GM12874 (cell line): ENCODE results near the gene ASCC2.

Experiments
- TF ChIP-seq, protein P1 (sequence below): IDR thresholded peaks from 2 replicates; pipeline ENCODE4 v1.5.1; 2011; ENCODE audit warnings: low read depth, mild to moderate bottlenecking, control low read depth, low read length, moderate library complexity; ENCODE audit not compliant: insufficient read depth

Gene ASCC2

DNA sequence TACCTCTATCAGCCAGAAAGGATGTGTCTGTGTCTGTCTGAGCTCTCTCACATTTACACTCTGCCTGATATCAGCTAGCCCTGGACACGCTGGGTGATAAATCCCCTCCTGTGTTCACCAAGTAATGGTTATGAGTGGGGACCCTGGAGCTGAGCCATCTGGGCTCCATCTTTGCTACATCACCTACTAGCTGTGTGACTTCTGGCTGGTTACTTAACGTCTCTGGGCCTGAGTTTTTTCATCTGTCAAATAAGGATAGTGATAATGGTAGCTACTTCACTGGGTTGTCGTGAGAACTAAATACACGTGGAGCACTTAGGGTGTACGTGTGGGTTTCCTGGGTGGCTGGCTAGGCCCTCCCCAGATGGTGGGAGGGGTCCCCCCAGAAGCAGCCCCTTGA, 48.0 kb downstream of the ASCC2 start:
- TF ChIP-seq, protein P1, sequence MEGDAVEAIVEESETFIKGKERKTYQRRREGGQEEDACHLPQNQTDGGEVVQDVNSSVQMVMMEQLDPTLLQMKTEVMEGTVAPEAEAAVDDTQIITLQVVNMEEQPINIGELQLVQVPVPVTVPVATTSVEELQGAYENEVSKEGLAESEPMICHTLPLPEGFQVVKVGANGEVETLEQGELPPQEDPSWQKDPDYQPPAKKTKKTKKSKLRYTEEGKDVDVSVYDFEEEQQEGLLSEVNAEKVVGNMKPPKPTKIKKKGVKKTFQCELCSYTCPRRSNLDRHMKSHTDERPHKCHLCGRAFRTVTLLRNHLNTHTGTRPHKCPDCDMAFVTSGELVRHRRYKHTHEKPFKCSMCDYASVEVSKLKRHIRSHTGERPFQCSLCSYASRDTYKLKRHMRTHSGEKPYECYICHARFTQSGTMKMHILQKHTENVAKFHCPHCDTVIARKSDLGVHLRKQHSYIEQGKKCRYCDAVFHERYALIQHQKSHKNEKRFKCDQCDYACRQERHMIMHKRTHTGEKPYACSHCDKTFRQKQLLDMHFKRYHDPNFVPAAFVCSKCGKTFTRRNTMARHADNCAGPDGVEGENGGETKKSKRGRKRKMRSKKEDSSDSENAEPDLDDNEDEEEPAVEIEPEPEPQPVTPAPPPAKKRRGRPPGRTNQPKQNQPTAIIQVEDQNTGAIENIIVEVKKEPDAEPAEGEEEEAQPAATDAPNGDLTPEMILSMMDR = no peak

DNA sequence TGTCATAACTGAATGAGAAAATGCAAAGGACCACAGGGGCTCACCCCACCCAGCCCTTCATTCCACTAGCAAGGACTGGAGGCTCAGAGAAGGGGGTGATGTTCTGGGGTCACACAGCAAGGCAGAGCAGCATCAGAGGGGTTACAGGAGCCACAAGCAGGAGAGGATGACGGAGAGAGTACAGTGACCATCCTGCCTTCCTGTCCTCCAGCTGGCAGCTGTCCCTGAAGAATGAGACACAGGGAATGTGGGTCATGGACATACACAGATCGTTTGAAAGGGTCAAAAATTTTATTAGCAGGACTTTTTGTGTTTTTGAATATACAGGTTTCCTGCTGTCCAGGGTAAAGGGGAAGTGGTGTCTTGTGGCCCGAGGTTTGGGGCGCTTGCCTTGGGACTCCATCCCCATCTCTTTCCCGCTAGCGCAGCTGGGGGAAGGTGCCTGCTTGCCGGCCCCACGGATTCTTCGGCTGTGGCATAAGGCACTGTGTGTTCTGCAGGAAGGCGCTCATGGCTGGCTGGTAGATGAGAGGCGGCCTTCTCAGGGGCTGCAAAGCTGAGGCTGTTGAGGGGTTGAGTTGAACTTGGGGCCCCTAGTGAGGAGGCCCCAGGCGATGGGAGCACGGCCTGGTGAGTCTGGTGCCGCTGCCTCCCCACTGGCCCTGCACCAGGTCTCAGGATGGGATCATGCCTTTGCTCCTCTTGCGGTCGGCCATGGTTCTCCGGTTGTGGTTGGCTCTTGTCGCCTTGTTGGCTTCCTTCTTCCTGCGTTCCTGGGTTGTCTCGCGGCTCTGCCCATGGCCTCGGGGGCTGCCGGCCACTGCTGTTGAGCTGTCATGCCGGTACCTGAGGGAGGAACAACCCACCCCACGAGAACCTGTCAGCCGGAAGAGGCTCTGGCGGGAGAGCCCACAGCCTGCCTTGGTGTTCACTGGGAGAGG, 49.5 kb downstream of the ASCC2 start:
- TF ChIP-seq, protein P1 = no peak

GRCh38 chr22:29787371-29787980, 50.6 kb downstream of the ASCC2 start:
- TF ChIP-seq, protein P1 = no peak

GRCh38 chr22:29786031-29786430, 52.0 kb downstream of the ASCC2 start:
- TF ChIP-seq, protein P1 = no peak

- TF ChIP-seq, protein P1 = no peak
Observed at GRCh38 chr22:29784451-29785361, 53.4 kb downstream of the ASCC2 start.

DNA sequence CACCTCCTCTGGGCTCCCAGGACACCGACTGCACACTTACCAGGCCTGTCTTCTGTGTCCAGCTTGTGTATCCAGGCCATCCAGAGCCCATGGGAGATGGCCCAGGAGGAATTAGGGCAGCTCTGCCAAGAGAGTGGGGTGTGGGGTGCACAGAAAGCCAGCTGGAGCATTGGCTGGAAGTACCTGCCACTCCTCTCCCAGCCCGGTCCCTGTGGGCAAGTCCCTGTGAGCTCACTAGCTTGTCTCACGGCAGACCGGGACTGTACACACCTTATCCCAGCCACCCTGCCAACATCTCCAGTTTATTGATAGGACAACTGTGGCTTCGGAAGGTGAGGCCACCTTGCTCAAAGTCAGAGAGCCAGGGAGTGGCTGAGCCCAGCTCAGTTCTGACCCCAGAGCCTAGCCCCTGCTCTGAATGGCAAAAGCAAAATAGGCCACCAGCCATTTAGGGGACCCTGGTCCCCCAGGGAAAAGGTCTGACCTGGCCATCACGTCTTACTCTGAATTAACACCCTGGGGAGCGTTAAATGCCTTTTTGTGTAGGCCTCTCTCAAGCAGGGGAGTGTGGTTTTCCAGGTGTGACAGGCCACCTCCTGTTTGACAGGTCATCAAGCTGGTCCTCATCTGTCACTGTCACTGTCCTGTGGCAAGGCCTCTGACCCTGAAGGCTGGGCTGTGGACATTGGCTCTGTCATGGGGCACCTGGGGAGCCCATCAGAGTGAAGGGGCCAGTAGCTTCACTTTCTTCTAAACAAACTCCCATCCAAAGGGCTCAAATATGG, 55.8 kb downstream of the ASCC2 start:
- TF ChIP-seq, protein P1 = no peak
